Stimulated activated CD8-positive, alpha-beta memory T cell treated with anti-CD3 and anti-CD28 coated beads, Interleukin-7, amount 100 ng/mL, for 48 hours (primary cell): ENCODE measurements around the gene CAPN7.

Source experiments
- DNase-seq, 2 donors: peaks; one replicate each; pipeline ENCODE4 v3.0.0-alpha.2; 2020; ENCODE audit warnings: low read depth in 1 of 2; ENCODE audit errors: extremely low read depth in 1 of 2

Gene CAPN7

DNA sequence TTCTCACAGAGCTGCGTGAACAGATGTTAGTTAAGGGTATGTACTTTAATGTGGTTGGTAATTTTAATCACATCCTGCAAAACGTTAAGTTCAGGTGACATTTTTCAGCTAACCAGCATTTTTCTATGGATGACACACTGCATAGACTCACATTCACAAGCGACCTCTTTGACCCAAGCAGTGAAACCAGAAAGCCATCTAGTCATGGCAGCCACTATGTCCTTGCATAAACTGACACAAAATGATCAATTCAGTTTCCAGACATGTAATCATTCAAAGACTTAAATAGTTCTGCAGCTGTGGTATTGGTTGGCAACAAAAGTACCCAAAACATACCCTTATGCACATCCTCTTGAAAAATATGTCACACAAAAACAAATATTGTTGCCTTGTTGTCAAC, 7.4 kb upstream of the CAPN7 start:
- DNase-seq: no peak

DNA sequence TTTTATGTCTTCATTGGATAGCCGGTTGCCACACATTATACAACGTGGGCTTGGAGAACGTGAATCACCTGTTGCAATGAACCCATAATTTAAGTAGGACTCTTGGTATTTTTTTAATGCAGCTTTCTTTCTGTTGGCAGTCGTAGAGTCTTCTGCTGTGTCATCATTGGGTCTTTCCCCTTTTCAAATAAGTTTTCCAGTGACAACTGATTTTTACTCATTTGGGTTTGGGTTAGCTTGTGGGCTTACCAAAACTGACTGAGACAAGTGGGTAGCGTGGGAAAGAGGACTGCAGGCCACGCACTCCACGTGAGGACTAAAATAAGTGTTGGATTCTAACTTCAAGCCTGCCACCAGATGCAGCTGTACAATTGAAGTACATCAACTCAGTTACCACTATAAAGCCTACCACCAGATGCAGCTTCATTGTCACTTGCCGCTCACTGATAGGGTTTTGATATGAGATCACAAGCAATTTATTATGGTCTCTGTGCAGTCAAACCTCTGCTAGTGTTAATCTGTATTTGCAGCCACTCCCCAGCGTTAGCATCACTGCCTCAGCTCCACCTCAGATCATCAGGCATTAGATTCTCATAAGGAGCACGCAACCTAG, 6.4 kb upstream of the CAPN7 start:
- no peak for DNase-seq

DNA sequence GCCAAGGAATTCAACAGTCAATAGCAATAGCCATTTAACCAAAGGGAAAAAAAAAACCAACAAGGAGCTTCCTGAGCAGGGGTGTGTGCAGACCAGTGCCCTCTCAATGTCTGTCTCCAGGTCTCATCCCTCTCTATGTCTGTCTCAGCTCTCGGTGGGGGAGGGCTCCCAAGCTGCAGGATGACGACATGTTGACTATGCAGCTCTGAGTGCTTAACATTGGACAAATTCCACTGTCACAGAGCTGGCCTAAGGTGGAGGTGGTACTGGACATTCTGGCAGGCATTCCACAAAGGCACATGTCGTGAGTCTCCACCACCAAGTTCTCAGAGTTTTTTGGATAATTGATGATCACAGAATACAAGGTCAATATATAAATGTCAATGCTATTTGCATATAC, 2.0 kb upstream of the CAPN7 start:
- DNase-seq: no peak

DNA sequence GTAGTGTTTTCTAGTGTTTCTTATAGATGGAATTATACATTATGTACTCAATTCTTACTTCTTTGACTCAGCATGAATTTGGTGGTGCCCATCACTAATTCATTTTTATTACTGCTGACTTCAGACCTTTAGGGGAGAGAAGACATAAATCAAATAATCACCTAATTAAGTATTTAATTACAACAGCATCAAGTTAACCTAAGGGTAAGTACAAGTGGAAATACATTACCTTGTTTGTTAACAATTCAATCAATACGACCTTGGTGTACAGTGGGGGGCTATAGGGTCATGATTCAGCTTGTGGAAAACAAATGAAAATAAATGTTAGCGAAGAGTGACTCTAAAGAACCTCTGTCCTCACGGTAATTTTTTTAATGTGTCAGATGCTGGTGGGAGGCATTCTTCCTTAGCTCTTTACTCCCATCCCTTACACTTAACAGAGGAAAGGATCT, 538 bp upstream of the CAPN7 start:
- no peak for DNase-seq

DNA sequence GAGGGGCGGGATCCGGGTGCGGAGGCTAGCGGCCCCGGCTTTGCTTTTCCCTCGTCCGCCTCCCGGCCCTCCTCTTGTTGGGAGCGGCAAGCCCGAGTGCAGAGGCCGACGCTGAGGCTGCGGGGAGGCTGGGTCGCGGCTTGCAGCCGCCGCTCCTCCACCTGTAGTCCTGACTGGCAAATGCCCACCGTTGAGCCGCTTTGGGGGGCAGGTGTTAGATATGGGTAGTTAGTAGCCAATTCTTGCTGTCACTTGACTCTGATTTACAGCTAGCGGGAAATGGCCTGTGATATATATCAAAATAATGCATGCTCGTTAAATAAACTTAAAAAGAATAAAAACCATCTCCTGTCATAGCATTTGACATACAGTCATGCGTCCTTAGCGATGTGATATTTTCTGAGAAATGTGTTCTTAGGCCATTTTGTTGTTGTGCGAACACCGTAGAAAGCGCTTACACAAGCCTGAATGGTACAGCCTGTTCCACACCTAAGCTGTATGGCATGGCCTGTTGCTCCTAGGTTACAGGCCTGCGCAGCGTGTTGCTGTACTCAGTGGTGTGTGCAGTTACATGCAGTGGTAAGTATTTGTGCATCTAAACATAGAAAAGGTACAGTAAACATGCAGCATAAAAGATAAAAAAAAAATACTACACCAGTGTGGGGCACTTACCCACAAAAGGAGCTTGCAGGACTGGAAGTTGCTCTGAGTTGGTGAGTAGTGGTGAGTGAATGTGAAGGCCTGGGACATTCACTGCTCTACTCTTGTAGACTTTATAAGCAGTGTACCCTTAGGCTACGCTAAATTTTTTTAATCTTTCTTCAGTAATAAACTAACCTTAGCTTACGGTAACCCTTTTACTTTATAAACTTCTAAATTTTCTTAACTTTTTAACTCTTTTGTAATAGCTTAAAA, 873 bp downstream of the CAPN7 start:
- no peak for DNase-seq

DNA sequence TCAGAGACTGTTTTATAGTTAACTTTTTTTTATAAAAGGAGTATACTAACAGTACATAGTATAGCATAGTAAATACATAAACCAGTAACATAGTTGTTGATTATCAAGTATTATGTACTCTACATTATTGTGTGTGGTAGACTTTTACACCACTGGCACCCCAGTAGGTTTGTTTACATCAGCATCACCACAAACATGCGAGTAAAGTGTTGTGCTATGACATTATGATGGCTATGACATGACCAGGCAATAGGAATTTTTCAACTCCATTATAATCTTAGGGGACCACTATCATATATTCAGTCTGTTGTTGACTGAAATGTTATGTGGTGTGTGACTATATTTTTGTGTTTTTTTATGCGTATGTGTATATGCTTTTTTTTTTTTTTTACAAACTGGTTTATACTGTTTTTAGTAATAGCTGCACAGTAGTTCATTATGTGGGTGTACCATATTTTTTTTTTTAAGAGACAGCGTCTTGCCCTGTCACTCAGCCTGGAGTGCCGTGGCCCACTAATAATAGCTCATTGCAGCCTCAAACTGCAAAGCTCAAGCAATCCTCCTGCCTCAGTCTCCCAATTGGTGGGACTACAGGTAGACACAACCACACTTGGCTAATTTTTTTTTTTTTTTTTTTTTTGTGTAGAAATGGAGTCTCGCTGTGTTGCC, 1.9 kb downstream of the CAPN7 start:
- DNase-seq: no peak

DNA sequence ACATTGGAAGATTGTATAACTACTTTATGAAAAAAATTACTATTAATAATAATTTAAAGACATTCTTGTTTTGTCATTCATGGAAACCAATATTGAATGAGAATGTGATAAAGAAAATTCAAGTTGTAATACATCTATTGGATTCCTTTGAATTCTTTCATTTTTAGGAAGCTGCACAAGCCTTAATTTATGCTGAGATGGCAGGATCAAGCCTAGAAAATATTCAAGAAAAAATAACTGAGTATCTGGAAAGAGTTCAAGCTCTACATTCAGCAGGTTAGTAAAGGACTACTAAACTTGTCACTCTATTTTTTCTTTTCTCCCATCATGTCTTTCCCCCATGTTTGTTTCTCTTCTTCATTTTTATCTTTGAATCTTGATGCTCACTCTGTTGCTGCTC, 5.9 kb downstream of the CAPN7 start:
- no peak for DNase-seq

DNA sequence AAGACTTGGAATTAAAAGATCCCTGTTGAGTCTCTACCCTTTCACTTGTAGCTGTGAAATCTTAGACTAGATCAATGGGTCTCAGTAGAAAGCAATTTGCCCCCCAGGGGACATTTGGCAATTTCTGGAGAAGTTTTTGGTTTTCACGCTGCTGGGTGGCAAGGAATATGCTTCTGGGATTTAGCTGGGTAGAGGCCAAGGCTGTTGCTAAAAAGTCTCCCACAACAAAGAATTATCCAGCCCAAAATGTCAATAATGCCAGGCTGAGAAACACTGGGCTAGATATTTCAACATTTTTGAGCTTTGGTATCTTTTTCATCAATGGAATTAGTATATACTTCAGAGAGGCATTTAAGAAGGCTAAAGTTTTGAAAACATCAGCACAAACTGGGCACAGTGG, 8.7 kb downstream of the CAPN7 start:
- DNase-seq: no peak

DNA sequence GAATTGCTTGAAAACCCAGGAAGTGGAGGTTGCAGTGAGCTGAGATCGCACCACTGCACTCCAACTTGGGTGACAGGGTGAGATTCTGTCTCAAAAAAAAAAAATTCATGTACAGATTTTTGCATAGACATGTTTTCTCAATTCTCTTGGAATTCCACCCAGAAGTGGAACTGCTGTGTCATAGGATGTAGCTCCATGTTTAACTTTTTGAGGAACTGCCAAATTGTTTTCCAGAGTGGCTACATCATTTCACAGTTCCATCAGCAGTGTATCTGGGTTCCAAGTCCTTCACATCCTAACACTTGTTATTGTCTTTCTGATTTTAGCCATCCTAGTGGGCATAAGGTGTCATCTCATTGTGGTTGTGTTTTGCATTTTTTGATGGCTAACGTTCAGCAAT, 9.9 kb downstream of the CAPN7 start:
- no peak for DNase-seq

DNA sequence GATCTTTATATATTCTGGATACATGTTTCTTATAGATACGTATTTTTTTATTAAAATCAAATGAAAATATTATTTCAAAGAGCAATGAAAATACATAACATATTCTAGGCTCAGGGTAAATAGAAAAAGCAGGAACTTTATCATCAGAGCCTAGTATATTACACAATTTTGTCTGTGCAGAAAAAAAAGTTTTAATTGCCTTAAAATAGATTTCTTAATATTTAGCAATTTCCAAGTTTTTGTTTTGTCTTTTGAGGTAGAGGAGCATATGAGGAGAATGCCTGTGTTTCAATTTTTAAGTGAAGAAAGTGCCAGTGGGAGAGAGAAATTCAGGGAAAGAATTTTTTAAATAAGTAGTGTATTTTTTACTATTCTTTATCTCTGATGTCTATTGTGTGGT, 10.5 kb downstream of the CAPN7 start:
- no peak for DNase-seq

DNA sequence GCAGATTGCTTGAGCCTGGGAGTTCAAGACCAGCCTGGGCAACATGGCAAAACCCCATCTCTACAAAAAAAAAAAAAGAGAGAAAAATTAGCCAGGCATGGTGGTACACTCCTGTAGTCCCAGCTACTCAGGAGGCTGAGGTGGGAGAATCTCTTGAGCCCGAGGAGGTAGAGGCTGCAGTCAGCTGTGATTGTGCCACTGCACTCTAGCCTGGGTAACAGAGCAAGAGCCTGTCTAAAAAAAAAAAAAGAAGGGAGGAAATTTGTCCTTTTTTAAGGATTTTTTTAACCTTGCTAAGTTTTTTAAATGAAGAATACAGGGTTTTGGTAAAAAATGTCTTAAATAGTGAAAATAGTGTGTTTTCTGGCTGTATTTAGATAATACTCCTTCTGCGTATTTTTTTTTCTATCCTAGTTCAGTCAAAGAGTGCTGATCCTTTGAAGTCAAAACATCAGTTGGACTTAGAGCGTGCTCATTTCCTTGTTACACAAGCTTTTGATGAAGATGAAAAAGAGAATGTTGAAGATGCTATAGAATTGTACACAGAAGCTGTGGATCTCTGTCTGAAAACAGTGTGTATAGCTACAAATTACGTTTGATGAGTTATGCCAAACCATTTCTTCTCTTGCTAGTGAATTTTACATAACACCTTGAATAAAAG, 11.1 kb downstream of the CAPN7 start:
- no peak for DNase-seq

DNA sequence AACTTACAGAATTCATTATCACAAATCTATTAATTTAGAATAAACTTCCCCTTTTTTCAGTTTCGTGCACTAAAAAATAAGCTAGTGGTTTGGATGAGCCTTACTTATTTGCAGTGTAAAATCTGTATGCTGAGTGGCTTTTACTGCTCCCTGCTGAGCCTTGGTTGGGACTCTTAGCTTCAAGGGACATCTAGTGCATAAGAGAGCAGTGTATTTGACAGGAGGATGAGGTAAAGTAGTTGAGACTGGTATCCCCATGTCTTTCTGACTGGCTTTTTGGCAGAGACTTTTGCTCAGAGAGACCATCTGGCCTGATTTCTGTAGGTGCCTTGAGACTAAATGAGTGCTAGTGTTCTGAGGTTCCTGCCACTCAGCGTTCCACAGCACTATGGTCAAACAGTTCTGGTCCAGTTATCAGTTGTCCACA, 11.8 kb downstream of the CAPN7 start:
- no peak for DNase-seq

DNA sequence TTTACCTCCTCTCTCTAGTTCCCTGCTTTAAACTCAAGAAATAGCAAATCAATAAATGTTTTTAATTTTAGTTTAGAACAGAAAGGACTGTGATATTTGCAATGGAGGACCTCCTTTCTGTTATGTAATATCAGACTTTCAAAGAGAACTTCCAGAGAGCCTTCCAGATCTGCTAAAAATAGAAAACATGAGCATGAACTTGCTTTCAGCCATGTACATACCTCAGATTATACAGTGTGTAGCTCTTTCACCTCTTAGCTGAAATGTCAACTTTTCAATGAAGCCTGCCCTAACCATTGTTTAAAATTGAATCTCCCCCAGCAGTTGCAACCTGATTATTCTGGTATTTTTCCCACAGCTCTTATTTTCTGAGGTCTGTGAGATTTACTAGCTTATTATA, 12.6 kb downstream of the CAPN7 start:
- DNase-seq: no peak

DNA sequence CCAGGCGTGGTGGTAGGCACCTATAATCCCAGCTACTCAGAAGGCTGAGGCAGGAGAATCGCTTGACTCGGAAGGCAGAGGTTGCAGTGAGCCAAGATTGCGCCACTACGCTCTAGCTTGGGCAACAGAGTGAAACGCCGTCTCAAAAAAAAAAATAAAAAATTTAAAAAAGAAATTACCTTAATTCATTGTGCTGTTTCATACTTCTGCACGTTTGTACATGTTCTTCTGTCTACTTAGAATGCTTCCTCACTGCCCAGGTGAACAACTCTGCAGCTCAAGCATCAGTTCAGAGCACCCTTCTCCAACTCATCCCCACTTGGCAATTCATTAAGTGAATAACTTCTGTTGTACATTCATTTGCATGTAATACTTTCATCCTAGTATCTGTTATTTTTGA, 14.0 kb downstream of the CAPN7 start:
- no peak for DNase-seq

DNA sequence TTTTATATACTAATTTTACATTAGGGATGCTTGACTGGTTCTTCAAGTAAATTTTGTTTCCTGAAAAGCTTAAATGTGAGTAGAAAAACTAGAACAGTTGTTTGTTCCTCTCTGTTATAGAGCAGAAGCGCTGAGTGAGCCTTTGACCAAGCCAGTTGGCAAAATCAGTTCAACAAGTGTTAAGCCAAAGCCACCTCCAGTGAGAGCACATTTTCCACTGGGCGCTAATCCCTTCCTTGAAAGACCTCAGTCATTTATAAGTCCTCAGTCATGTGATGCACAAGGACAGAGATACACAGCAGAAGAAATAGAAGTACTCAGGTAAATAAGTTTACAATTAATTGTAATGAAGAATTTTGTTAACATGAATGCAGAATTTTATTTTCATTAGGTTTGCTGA, 14.6 kb downstream of the CAPN7 start:
- no peak for DNase-seq

DNA sequence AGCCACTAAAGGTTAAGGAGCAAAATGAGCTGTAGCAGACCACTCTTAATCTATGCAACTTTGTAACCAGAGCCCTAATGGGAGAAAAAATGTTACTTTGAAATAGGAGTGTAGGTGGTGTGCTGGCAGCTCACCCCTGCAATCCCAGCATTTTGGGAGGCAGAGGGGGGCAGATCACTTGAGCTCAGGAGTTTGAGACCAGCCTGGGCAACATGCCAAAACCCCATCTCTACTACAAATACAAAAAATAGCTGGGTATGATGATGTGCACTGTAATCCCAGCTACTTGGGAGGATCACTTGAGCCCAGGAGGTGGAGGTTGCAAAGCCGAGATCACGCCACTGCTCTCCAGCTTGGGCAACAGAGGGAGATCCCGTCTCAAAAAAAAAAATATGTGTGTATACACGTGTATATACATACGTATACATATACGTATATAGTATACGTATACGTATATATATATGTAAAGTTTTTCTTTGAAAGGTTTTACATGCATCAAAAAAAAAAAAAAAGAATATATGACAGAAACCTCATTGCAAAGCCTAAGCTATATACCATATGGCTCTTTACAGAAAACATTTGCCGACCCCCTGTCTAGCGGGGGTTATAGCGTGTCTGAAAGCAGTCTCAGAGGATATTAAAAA, 15.7 kb downstream of the CAPN7 start:
- DNase-seq: no peak

DNA sequence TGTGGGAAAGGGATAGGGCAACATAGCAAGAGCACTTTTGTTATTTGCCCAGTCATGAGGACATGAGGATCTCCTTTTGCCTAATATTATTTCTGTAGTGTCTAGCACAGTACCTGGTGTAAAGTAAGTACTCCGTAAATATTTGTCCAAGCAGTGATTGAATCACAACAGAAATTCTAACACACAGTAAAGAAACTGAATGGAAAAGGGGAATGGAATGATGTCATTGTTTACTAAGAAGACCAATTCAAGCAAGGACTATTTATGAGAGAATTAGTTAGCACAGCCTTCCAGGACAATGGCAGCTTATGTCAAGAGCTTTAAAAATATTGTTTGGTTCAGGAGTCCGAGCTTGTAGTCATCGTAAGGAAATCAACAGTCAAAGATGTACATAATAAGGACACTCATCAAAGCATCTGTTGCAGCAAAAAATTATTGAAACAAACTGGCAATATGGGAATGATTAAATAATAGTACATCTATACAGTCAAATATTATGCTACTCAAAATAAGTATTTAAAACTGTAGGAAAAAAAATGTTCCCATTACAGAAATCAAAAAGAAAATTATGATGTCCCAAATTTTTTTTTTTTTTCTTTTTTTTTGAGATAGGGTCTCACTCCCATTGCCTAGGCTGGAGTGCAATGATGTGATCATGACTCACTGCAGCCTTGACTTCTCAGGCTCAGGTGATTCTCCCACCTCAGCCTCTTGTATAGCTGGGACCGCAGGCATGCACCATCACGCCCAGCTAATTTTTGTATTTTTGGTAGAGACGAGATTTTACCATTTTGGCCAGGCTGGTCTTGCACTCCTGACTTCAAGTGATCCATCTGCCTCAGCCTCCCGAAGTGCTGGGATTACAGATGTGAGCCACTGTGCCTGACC, 17.9 kb downstream of the CAPN7 start:
- no peak for DNase-seq

DNA sequence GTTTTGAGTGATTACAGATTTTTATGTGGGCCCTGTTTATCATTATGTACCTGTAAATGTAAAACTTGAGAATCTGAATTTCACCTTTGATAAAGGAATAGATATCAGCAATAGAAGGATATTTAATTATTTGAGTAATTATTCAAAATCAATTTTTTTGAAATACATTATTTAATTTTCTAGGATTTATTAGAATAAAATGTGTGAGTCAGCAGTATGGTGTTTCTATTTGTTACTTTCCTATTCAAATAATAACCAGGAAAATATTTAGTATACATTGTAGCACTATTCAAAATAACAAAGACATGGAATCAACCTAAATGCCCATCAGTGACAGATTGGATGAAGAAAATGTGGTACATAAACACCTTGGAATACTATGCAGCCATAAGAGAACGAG, 22.1 kb downstream of the CAPN7 start:
- no peak for DNase-seq

DNA sequence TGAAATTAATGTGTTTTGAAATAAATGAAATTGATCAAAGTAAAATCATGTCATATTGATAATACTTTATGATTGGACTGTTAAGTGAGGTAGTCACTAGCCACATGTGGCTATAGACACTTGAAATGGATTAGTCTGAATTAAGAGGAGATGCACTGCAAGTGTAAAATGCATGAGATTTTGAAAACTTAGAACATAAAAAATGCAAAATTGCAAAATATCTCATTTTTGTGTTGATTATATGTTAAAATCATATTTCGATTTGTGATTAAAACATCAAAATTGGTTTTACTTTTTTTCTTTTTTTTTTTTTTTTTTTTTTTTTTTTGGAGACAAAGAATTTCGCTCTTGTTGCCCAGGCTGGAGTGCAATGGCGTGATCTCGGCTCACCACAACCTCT, 23.2 kb downstream of the CAPN7 start:
- DNase-seq: no peak

DNA sequence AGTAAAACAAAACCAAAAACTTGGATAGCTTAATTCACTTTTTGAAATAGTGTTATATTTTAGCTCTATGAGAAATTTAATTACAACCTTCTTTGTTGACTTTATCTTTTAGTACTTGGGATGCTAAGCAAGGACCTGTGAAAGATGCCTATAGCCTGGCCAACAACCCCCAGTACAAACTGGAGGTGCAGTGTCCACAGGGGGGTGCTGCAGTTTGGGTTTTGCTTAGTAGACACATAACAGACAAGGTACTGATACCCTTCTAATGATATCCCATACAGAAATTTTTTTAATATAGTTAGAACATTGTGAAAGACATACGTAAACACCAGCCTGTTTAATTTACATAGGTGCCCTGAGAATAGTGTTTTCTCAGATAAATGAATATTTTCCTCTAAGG, 35.3 kb downstream of the CAPN7 start:
- DNase-seq: peak in 1 of 2 donors; percentile 25
